Endothelial cell of umbilical vein (primary cell): ENCODE measurements around the gene EPDR1. TPM values are rescaled to one million over a fixed set of nuclear protein-coding genes. Genes with fewer than 3 reads are reported as not detected.

Experiments
- BruUV-seq: library from RNA; stranded (reverse); fragments of 400-500 nt; replicated peaks from 2 replicates; lab custom pipeline; 2021; lab: Mats Ljungman, UMichigan
- CTCF ChIA-PET: fragments of 300-600, 350-600 bp; sonication (Branson Sonifier 250); formaldehyde crosslinking; loops from one replicate; lab custom pipeline; 2021; ENCODE audit warnings: antibody characterized with exemption, inconsistent platforms; lab: Charles Lee
- POLR2A ChIA-PET: fragments of 300-600, 350-600 bp; sonication (Branson Sonifier 250); formaldehyde crosslinking; loops from one replicate; lab custom pipeline; 2021; ENCODE audit warnings: antibody characterized with exemption, inconsistent platforms; lab: Charles Lee
- DNase-seq: peaks from one replicate; pipeline ENCODE4 v3.0.0-alpha.2; 2011; ENCODE audit warnings: low read depth, low spot score
- FAIRE-seq: peaks from 2 replicates; lab custom pipeline; 2011; peaks lifted over from hg19 to GRCh38; lab: Jason Lieb, UNC
- H2AFZ ChIP-seq: 2 replicates; pipeline ENCODE4 v1.6.0; 2012; ENCODE audit warnings: low read depth, low read length, control low read depth, inconsistent platforms
- H3K27ac ChIP-seq: 2 replicates; pipeline ENCODE4 v1.5.1; 2011; ENCODE audit warnings: low read depth, mild to moderate bottlenecking, control low read depth, low read length, moderate library complexity; ENCODE audit not compliant: insufficient read depth
- H3K27me3 ChIP-seq, 2 experiments: 2 replicates each; pipeline versions ENCODE4 v1.6.0 to v1.6.1; 2011; ENCODE audit warnings: low read length in 2 of 2, mixed read lengths in 1 of 2; ENCODE audit not compliant: control insufficient read depth in 2 of 2, insufficient read depth in 2 of 2
- H3K36me3 ChIP-seq, 2 experiments: 2 replicates in 1 of 2; 3 replicates in 1 of 2; pipeline ENCODE4 v1.5.1; 2011; ENCODE audit warnings: low read length in 2 of 2, mild to moderate bottlenecking in 1 of 2, moderate library complexity in 1 of 2; ENCODE audit not compliant: control insufficient read depth in 2 of 2, insufficient read depth in 2 of 2; ENCODE audit errors: extremely low read depth in 1 of 2
- H3K4me1 ChIP-seq: 3 replicates; pipeline ENCODE4 v1.5.1; 2011; ENCODE audit warnings: mild to moderate bottlenecking, low read length; ENCODE audit not compliant: control insufficient read depth, insufficient read depth; ENCODE audit errors: extremely low read depth
- H3K4me2 ChIP-seq: 2 replicates; pipeline ENCODE4 v1.6.1; 2011; ENCODE audit warnings: low read length, control low read depth, mixed read lengths; ENCODE audit not compliant: insufficient read depth
- H3K4me3 ChIP-seq, 3 experiments: fragments of 200-600 bp in 1 of 3; sonication (generic), shearing (Covaris generic) in 1 of 3; replicated peaks in 1 of 3; 2 replicates each; pipeline ENCODE4 v1.5.1; 2011 to 2016; ENCODE audit warnings: control low read depth in 3 of 3, low read length in 3 of 3, mild to moderate bottlenecking in 2 of 3, inconsistent platforms in 1 of 3, low read depth in 1 of 3, moderate library complexity in 1 of 3; ENCODE audit not compliant: insufficient read depth in 1 of 3
- H3K79me2 ChIP-seq: 2 replicates; pipeline ENCODE4 v1.6.0; 2012; ENCODE audit warnings: low read length, inconsistent platforms; ENCODE audit not compliant: control insufficient read depth, insufficient read depth
- H3K9ac ChIP-seq: replicated peaks from 2 replicates; pipeline ENCODE3; 2011; ENCODE audit warnings: low read length, control low read depth; ENCODE audit not compliant: insufficient read depth; ENCODE audit errors: extremely low read depth
- H3K9me1 ChIP-seq: replicated peaks from 3 replicates; pipeline ENCODE4 v1.6.0; 2011; ENCODE audit warnings: mild to moderate bottlenecking, low read length; ENCODE audit not compliant: control insufficient read depth, insufficient read depth; ENCODE audit errors: extremely low read depth
- H3K9me3 ChIP-seq: replicated peaks from 2 replicates; pipeline ENCODE4 v1.5.1; 2012; ENCODE audit warnings: low read length, inconsistent platforms; ENCODE audit not compliant: control insufficient read depth, insufficient read depth
- H4K20me1 ChIP-seq: replicated peaks from 2 replicates; pipeline ENCODE3; 2011; ENCODE audit warnings: mild to moderate bottlenecking, low read length; ENCODE audit not compliant: control insufficient read depth, insufficient read depth; ENCODE audit errors: extremely low read depth
- EZH2 ChIP-seq: IDR thresholded peaks from 2 replicates; pipeline ENCODE4 v1.6.1; 2012; ENCODE audit warnings: borderline replicate concordance, low read depth, mild to moderate bottlenecking, moderate library complexity, low read length, inconsistent platforms; ENCODE audit not compliant: severe bottlenecking
- FOS ChIP-seq: IDR thresholded peaks from 2 replicates; pipeline ENCODE4 v1.6.1; 2011; ENCODE audit warnings: mild to moderate bottlenecking, low read length, moderate library complexity, borderline replicate concordance; ENCODE audit not compliant: insufficient read depth
- GATA2 ChIP-seq: IDR thresholded peaks from 2 replicates; pipeline ENCODE4 v1.7.0; 2011; ENCODE audit warnings: low read depth, mild to moderate bottlenecking, moderate library complexity, mixed read lengths, low read length; ENCODE audit not compliant: insufficient read length, insufficient read depth
- JUN ChIP-seq: IDR thresholded peaks from 2 replicates; pipeline ENCODE4 v1.6.1; 2011; ENCODE audit warnings: borderline replicate concordance, low read depth; ENCODE audit not compliant: insufficient read length, insufficient read depth
- MYC ChIP-seq: IDR thresholded peaks from one replicate; pipeline ENCODE4 v1.6.1; 2011; ENCODE audit warnings: mild to moderate bottlenecking, low read depth, low read length
- POLR2A ChIP-seq: IDR thresholded peaks from 2 replicates; pipeline ENCODE4 v1.6.1; 2012; ENCODE audit warnings: low read depth, mild to moderate bottlenecking, control low read depth, low read length
- POLR2AphosphoS5 ChIP-seq: IDR thresholded peaks from 2 replicates; pipeline ENCODE4 v1.6.1; 2012; ENCODE audit warnings: low read depth, mild to moderate bottlenecking, control low read depth, low read length, moderate library complexity; ENCODE audit not compliant: insufficient read depth
- dilution Hi-C: fragments of 300-500 bp; cut with MboI; formaldehyde crosslinking; loops from one replicate; pipeline ENCODE4 v1.15.0; 2019; ENCODE audit warnings: low sequenced_read_pairs; ENCODE audit not compliant: extremely low pct_ligation_motif_present
- intact Hi-C: fragments of 100-400 bp; cut with micrococcal nuclease; formaldehyde crosslinking; loops from one replicate; pipeline ENCODE4 v1.10.0; 2022
- polyA plus RNA-seq, 4 experiments: library from polyadenylated mRNA; depleted of rRNA in 3 of 4; stranded (reverse) in 3 of 4; unstranded in 1 of 4; fragments of >200 nt; gene quantifications; 2 replicates each; pipeline versions ENCODE4 v1.2.1 to v1.2.3, GENCODE V29; 2011 to 2012; ENCODE audit warnings: missing spikeins in 1 of 4
- total RNA-seq: library from RNA; stranded (reverse); gene quantifications from 2 replicates; pipeline ENCODE4 v1.2.3, GENCODE V29; 2021
- TF ChIP-seq, protein P1 (sequence below), 2 donors: IDR thresholded peaks; 1 replicate in 1 of 2; 2 replicates in 1 of 2; pipeline ENCODE4 v1.5.1; 2011; ENCODE audit warnings: low read length in 2 of 2, mild to moderate bottlenecking in 2 of 2, moderate library complexity in 2 of 2, control low read depth in 1 of 2, inconsistent platforms in 1 of 2, low read depth in 1 of 2; ENCODE audit not compliant: insufficient read depth in 1 of 2; ENCODE audit errors: extremely low read depth in 1 of 2
- TF ChIP-seq, protein P2 (sequence below): IDR thresholded peaks from 2 replicates; pipeline ENCODE4 v1.6.1; 2011; ENCODE audit not compliant: insufficient read depth, insufficient read length

Gene EPDR1
- total and polyA plus RNA-seq, 2 donors (not counting 3 experiments of a cell fraction or from before 2014, with no cell fraction given): 0.40 to 0.66 TPM

DNA sequence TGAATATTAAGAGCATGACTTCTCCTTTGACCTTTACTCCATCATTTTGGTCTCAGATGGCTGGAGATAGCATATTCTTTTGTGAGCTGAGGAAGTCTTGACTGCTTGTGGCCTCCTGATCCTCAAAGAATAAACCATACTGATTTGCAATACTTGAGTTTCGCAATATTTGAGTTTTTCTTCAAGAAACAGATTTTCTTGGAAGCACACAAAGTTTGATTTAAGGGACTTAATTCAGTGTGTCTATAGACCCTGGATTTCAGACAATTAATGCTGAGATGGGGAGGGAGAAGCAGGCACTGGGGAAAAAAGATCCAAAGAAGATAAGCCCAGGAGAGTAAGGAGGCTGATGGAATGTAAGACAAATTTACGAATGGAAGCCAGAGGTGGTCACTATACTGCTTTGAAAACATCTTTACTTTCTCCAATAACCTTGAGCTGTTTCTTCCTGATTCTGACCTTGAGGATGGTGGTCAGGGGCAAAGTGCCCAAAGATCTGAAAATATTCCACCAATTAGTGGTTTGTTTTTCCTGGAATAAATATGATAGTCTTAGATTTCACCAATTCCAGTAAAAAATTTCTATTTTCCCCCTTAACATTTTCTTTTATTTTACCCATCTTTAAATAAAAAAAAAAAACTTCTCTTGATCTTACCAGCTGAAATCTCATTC lies 7.5 kb downstream of the EPDR1 start:
- Histone ChIP-seq H3K9me3 (no peaks in the 10 kb centered on the region), H3K36me3 (no peaks in the 10 kb centered on the region), H3K9me1 (no peaks in the 10 kb centered on the region), H3K9ac (no peak overlapping the region), H3K4me3 (no peak overlapping the region), H3K27me3 (no peaks in the 10 kb centered on the region), H3K4me1 (no peaks in the 10 kb centered on the region), H3K79me2 (no peaks in the 10 kb centered on the region), H4K20me1 (no peaks in the 10 kb centered on the region), H2AFZ (no peak overlapping the region), H3K27ac (no peak overlapping the region), H3K4me2 (no peak overlapping the region)
- DNase-seq: no peak
- ChIA-PET CTCF (interaction anchor here (0.9 kb wide), 1 partner anchor 11 kb away, joined by 3 read pairs; the partner anchor contains the start of gene SFRP4), POLR2A (no interaction called here)
- no TSS peak for BruUV-seq
- dilution Hi-C loops: no loop called here
- no peak for FAIRE-seq
- intact Hi-C loops: no loop called here
- TF ChIP-seq, protein P1, sequence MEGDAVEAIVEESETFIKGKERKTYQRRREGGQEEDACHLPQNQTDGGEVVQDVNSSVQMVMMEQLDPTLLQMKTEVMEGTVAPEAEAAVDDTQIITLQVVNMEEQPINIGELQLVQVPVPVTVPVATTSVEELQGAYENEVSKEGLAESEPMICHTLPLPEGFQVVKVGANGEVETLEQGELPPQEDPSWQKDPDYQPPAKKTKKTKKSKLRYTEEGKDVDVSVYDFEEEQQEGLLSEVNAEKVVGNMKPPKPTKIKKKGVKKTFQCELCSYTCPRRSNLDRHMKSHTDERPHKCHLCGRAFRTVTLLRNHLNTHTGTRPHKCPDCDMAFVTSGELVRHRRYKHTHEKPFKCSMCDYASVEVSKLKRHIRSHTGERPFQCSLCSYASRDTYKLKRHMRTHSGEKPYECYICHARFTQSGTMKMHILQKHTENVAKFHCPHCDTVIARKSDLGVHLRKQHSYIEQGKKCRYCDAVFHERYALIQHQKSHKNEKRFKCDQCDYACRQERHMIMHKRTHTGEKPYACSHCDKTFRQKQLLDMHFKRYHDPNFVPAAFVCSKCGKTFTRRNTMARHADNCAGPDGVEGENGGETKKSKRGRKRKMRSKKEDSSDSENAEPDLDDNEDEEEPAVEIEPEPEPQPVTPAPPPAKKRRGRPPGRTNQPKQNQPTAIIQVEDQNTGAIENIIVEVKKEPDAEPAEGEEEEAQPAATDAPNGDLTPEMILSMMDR (IDR thresholded peaks at IDR 0.05; ENCODE audit: extremely low read depth in 1 of 2, insufficient read depth in 1 of 2, low read depth in 1 of 2, low read length in 2 of 2): no peak
- TF ChIP-seq EZH2 (no peak), POLR2AphosphoS5 (no peak), MYC (no peak), FOS (no peak), POLR2A (no peak), JUN (no peak), GATA2 (no peak)
- TF ChIP-seq, protein P2, sequence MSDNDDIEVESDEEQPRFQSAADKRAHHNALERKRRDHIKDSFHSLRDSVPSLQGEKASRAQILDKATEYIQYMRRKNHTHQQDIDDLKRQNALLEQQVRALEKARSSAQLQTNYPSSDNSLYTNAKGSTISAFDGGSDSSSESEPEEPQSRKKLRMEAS: no peak
